Hippocampal formation (tissue), 2 donors: ENCODE data around the gene RBFOX2.
"Not testable (repeated sequence)": the region's sequence is repeated elsewhere in the genome, so short reads cannot be mapped to it uniquely, and the experiment has no call there.

Experiments used
- DNase-seq, 2 donors: peaks; one replicate each; lab custom pipeline; 2025; lab: John Stamatoyannopoulos, UW

Gene RBFOX2, protein sequence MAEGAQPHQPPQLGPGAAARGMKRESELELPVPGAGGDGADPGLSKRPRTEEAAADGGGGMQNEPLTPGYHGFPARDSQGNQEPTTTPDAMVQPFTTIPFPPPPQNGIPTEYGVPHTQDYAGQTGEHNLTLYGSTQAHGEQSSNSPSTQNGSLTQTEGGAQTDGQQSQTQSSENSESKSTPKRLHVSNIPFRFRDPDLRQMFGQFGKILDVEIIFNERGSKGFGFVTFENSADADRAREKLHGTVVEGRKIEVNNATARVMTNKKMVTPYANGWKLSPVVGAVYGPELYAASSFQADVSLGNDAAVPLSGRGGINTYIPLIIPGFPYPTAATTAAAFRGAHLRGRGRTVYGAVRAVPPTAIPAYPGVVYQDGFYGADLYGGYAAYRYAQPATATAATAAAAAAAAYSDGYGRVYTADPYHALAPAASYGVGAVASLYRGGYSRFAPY

GRCh38 chr22:36028646-36029405 lies at the start of gene RBFOX2:
Gene RBFOX2 (minus strand): TSS chr22:36028824. CDS start chr22:36028425, 399 bp downstream.
- DNase-seq: peak; percentile 86 to 94

DNA sequence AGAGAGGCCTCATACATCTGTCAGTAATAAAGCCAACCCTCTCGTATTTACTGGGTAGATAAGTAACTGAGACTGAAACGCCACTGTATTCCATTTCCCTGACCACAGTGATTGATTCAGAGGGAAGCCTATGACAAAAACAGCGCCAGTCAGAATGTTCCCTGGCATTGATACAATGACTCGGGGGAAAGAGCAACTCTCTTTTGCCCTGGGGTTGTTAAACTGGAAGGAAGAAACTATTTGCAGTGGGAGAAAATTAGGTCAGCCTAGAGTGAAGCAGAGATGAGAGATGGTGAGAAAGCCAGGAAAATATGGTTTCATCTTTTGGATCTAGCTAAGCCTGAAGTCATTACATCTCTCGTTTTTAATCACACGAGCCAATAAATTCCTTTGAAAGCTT lies 48.6 kb upstream of the RBFOX2 start:
- peak in 1 of 2 donors; percentile 18 for DNase-seq

GRCh38 chr22:36075724-36076123 lies 47.1 kb upstream of the RBFOX2 start:
- no peak for DNase-seq

DNA sequence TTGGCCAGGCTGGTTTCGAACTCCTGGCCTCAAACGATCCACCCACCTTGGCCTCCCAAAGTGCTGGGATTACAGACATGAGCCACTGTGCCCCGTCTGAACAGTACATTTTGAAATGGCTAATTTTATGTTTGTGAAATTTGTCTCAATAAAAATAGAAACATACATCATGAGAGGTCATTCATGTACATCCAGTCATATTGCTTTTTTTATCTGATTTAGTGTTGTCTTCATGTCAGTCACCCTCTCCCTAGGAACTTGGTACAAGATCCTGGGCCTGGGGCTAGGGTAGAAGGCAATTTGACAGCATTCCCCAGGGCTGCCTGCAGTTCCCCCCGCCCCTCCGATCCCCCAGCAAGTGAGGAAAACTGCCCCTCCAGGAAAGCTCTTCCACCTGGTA lies 46.6 kb upstream of the RBFOX2 start:
- DNase-seq: no peak

DNA sequence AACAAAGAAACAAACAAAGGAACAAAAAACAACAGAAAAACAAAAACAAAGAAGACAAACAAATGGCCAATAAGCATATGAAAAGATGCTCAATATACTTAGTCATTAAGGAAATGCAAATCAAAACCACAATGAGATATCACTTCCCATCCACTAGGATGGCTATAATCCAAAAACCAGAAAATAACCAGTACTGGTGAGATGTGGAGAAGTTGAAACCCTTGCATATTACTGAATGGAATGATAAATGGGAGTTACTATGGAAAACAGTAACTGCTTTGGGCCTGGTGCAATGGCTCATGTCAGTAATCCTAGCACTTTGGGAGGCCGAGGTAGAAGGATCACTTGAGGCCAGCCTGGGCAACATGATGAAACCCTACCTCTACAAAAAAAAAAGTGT lies 44.9 kb upstream of the RBFOX2 start:
- DNase-seq: no peak

DNA sequence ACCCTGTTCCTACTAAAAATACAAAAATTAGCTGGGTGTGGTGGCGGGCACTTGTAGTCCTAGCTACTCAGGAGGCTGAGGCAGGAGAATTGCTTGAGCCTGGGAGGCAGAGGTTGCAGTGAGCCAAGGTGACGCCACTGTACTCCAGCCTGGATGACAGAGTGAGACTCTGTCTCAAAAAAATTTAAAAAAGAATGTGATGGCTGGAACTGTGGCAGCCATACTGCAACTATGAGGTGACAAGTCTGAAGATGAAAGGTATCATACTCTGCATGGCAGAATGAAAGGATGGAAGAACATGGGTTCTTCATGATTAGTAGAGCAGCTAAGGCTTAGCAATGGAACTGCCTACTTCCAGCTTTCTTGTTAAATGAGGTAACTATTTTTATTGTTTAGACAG lies 42.0 kb upstream of the RBFOX2 start:
- not testable (repeated sequence) for DNase-seq

GRCh38 chr22:36069368-36069767 lies 40.7 kb upstream of the RBFOX2 start:
- no peak for DNase-seq

DNA sequence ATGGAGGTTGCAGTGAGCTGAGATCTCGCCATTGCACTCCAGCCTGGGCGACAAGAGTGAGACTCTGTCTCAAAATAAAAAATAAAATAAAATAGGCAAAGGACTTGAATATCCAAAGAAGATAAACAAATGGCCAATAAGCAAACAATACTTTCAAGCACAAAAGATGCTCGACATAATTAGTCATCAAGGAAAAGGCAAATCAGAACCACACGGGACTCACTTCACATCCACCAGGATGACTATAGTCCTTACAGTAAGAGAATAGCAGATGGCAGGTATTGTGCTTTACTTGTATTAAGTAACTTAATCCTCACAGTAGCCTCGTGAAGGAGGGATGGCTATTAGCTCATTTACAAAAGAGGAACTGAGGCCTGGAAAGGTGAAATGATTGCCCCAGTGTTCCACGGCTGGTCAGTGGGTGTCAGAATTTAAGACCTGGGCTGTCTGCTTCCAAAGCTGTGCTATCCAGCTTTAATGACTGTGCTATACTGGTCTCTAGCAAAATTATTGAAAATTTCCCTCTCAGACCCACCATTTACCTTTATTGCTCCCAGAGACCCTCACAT lies 40.2 kb upstream of the RBFOX2 start:
- no peak for DNase-seq

- DNase-seq: no peak
Observed at GRCh38 chr22:36067235-36067558, 38.6 kb upstream of the RBFOX2 start.

DNA sequence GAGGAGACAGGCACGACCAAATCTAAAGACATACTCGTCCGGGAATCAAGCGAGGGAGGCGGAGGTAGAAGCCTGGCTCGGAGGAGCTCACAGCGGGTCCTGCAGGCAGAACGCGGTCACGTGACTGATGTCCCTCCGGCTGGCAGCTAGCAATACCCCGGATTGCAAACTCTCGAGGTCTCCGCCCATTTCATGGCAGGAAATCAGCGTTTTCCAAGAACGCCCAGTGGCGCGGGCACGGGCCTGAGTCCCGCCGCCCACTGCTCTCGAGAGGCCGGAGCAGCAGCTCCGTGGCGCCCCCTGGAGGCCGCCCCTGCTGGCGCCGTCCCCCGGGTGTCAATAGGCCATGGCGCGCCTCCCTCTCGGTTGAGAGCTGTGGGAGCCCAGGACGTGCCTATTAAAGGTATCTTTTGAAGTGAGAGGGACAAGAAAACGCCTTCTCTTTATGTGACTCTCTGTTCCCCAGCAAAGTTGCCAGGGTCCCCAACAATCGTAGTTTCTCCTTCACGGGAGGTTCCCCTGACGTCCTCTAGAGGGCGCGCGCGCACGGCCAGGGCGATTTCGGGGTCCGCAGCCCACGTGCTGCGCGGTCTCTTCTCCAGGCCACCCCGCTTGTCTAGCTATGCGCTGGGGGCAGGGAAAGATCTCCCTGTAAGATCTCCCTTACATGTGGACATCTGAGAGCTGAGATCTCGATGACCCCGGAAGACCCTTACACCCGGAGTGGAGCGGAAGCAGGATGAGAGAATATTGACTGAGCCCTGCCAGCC lies 37.3 kb upstream of the RBFOX2 start:
- peak; percentile 81 to 83 for DNase-seq

GRCh38 chr22:36065462-36065774 lies 36.8 kb upstream of the RBFOX2 start:
- no peak for DNase-seq

- DNase-seq: no peak
Observed at GRCh38 chr22:36064358-36064757, 35.7 kb upstream of the RBFOX2 start.

DNA sequence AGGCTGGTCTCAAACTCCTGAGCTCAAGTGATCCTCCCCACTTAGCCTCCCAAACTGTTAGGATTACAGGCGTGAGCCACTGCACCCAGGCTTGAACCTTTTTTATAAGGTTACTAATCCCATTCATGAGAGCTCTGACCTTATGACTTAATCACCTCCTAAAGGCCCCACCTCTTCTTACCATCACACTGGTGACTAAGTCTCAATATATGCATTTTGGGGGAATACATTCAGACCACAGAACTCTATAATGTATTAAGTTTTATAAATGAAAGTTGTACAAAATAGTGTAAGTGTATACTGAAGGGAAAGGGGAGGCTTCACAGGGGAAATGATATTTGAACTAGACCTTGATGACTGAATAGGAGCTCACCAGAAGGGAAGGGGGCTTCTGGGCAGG lies 28.4 kb upstream of the RBFOX2 start:
- no peak for DNase-seq

DNA sequence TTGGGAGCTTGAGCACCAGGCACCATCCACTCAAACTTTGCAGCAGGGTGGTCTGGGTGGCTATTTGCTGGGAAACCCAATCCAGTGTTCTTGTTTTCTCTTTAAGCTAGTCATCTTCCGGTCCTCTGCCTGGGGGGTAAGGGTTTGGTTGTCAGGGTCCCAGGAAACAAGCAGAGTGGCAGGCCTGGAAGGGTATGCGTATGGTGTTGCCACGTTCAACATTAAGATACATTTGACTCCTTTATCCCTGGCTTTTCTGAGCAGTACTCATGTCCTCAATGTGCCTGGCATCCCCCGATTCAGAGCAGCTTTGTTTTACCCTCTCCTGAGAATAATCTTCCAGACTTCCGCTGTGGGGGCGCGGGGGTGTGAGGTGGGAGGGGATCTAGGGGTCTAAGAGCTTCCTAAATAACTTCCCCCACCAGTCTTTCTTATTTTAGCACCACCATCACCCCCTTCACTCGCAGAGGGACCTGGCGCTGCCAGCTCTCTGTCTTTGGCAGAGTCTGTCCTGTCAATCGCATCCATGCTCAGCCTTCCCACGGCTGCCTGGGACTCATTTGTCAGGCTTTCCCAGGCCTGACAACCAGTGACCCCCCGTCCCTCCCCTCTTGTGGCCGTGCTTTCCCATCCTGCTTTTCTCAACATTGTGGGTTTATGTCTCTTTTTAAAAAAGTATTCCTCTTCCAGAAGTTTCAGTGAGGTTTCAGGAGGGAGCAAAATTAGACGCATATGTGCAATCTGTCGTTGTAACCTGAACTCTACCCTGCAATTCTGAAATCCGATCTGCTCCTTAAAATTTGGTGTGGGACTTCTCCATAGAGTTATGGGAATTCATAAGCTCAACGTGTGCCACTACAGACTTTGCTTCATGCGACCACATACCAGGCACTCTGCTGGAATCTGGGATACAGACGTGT lies 27.0 kb upstream of the RBFOX2 start:
- DNase-seq: no peak

- not testable (repeated sequence) for DNase-seq
Observed at GRCh38 chr22:36054446-36054845, 25.8 kb upstream of the RBFOX2 start.

GRCh38 chr22:36053242-36054147 lies 24.9 kb upstream of the RBFOX2 start:
- DNase-seq: no peak

DNA sequence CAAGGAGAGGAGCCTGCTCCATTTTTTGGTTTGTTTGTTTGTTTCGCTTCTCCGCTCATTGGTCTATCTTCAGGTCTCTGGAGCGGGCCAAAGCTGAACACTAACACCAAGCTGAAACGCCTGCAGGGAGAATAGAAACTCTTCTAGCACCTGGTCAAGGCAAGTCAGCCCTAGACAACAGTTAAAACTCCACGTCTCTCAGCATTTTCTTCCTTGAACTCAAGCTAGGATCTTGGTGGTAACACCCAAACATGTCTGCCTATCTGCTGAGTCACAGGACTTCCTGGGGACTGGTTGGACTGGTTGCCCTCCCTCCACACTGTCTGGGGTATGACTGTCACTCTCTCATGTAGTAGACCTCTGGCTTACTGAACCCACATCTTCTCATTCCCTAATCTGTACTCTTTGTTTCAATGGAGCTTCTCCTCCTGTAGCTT lies 23.9 kb upstream of the RBFOX2 start:
- no peak for DNase-seq

GRCh38 chr22:36049678-36049997 lies 21.0 kb upstream of the RBFOX2 start:
- DNase-seq: no peak

GRCh38 chr22:36048911-36049677 lies 20.5 kb upstream of the RBFOX2 start:
- DNase-seq: no peak
